ENCODE data around the gene GALNT1.

Gene GALNT1

DNA sequence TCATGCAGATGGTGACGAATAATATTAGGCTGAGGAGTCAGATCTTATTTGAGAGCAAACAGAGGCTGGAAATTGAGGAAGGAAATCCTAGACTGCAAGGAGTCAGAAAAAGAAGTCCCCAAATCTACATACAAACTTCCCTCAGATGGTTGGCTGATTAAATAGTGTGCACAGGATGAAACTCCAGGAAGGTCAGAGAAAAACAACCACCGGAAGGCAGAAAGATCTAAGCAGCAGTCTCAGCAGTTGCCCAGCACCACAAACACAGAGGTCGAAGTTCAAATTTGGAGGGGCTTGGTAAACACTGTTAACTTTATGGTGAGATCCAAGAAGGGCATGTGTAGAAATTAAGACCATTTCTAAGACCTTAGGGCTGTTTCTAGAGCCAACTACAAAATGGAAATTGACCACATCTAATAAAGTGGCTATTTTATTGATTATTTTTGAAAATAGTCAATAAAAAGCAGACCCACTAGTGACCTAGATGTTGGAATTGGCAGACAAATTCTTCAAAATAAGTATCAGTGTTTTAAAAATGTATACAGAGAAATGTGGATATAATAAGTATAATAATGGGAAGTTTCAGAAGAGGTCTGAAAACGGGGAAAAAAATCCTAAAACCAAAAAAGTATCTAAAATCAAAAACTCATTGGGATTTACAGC lies 134.8 kb downstream of the GALNT1 start:
- H3K4me3 ChIP-seq (replicated peaks; ENCODE audit: low read depth, low read length), result no peak overlapping the region
- TF ChIP-seq, protein P1, sequence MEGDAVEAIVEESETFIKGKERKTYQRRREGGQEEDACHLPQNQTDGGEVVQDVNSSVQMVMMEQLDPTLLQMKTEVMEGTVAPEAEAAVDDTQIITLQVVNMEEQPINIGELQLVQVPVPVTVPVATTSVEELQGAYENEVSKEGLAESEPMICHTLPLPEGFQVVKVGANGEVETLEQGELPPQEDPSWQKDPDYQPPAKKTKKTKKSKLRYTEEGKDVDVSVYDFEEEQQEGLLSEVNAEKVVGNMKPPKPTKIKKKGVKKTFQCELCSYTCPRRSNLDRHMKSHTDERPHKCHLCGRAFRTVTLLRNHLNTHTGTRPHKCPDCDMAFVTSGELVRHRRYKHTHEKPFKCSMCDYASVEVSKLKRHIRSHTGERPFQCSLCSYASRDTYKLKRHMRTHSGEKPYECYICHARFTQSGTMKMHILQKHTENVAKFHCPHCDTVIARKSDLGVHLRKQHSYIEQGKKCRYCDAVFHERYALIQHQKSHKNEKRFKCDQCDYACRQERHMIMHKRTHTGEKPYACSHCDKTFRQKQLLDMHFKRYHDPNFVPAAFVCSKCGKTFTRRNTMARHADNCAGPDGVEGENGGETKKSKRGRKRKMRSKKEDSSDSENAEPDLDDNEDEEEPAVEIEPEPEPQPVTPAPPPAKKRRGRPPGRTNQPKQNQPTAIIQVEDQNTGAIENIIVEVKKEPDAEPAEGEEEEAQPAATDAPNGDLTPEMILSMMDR (IDR thresholded peaks at IDR 0.05; ENCODE audit: low read length, missing control alignments), result no peak
- DNase-seq (ENCODE audit: low read depth), result no peak

DNA sequence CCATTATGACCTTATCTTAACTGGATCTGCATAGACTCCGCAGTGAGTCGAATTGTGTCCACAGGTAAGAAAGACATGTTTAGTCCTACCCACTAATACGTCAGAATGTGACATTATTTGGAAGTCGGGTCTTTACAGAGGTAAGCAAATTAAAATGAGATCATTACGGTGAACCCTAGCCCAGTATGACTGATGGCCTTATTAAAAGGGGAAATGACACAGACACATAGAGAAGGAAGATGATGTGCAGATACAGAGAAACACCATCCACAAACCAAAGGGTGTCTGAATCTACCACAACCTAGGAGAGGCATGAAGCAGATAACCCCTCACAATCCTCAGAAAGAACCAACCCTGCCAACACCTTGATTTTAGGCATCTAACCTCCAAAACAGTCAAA lies 135.6 kb downstream of the GALNT1 start:
- TF ChIP-seq, protein P1 (IDR thresholded peaks at IDR 0.05; ENCODE audit: low read length, missing control alignments), result no peak
- no peak for DNase-seq (ENCODE audit: low read depth)
- H3K4me3 ChIP-seq (replicated peaks; ENCODE audit: low read depth, low read length), result no peak overlapping the region

DNA sequence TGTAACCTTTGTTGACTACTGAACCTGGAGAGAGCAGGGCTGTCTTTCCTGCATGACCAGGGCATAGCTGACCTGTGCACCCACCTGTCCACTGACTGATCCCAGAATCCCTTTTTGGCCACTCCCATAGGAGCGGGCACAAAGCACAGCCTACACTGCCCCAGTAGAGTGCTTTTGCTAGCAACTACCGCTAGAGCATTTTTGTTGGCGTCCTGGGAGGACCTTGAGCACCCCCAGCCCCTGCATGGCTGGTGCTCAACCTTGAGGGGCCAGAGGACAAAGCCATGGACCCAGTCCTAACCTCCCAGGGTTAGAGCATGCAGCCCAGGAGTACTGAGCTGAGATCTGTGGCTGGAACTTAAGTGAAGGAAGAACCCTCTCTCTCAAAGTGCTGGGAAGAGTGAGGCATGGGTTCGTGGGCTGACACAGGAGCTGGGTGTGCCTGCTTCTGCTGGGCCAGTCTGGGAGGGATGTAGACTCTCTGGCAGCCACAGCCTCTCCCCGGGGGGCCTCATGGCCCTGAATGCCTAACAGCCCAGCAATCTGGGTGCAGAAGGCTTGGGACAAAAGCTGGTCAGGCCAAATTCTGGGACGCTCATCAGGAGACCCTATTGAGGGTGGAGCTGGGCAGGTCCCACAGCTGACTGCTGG lies 140.0 kb downstream of the GALNT1 start:
- TF ChIP-seq, protein P1 (IDR thresholded peaks at IDR 0.05; ENCODE audit: low read length, missing control alignments), result no peak

DNA sequence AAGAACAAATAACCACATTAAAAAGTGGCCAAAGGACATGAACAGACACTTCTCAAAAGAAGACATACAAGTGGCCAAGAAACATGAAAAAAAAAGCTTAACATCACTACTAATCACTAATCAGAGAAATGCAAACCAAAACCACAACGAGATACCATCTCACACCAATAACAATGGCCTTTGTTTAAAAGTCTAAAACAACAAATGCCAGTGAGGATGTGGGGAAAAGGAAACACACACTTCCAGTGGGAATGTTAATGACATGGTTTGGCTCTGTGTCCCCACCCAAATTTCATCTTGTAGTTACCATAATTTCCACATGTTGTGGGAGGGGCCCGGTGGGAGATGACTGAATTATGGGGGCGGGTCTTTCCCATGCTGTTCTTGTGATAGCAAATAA lies 147.1 kb downstream of the GALNT1 start:
- TF ChIP-seq, protein P1 (IDR thresholded peaks at IDR 0.05; ENCODE audit: low read length, missing control alignments), result no peak
- DNase-seq (ENCODE audit: low read depth), result peak; percentile 18
- no peak overlapping the region for H3K4me3 ChIP-seq (replicated peaks; ENCODE audit: low read depth, low read length)

More for the DNA sequence above, 140.0 kb downstream of the GALNT1 start:
- no peak for DNase-seq (ENCODE audit: low read depth)
- H3K4me3 ChIP-seq (replicated peaks; ENCODE audit: low read depth, low read length), result no peak overlapping the region

DNA sequence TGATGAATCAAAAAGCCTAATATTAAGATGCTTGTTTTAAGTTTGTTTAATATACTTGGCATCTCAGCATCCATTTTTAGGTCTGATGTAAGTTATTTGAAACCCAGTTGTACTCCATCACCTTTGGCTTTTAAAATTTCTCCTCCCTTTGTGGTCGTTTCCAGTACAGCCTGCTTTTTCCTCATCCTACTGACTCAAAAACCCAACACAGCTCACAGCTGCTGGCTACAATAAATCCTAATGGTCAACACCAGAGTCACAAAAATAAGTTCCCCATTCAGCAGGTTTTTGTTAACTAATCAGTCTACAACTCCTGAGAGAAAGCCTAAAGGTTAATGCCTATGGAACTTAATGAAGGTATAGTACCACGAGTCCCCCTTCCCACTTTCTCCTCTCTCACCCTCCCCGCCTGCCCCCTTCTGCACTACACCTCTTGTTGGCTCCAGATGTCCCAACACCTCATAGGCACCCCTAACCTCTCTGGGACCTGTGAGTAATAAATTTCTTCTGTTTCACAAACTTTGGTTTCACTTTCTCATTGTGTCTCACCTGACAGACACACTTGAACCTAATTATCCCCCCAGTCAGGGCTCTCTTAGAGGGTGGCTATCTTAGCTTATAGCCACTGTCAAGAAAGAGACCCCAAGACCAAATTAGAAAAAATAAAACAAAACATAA lies 148.6 kb downstream of the GALNT1 start:
- H3K4me3 ChIP-seq (replicated peaks; ENCODE audit: low read depth, low read length), result peak overlapping the region; percentile 41
- no peak for DNase-seq (ENCODE audit: low read depth)
- TF ChIP-seq, protein P1 (IDR thresholded peaks at IDR 0.05; ENCODE audit: low read length, missing control alignments), result no peak

DNA sequence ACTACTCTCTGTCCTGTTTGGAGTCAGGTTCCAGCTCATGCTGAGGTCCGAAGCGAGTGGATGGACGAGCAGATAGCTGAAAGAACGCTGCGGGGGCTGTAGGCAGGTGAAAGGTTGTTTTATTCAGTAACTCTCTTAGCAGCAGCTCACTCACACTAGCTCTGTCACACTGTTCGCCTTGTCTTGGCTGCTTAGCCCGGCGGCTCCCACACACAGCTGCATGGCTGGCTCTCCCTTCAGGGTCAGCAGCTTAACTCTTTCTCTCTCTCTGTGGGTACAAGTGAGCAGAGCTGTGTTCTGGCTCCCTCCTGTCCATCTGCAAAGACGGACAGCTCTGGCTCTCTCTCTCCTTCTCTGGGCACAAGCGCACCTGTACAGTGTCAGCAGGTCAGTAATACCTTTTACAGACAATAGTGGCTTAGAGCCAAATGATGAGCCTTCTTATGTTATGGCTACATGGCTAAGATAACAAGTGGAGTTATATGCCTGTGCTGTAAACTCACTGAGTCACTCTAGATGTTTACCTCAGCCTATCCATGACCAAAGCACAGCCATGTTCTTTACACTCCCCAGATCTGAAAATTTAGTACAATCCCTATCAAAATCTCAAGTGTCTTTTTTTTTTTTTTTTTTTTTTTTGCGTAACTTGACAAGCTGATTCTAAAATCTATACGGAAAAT lies 149.3 kb downstream of the GALNT1 start:
- DNase-seq (ENCODE audit: low read depth), result peak; percentile 73
- TF ChIP-seq, protein P1 (IDR thresholded peaks at IDR 0.05; ENCODE audit: low read length, missing control alignments), result no peak
- H3K4me3 ChIP-seq (replicated peaks; ENCODE audit: low read depth, low read length), result peak overlapping the region; percentile 41
